ENCODE results near the gene MTG1.
"Not testable (repeated sequence)": the region's sequence is repeated elsewhere in the genome, so short reads cannot be mapped to it uniquely, and the experiment has no call there.

The MTG1 gene

GRCh38 chr10:133379152-133379800 is 14.7 kb upstream of the MTG1 start, which contains the start of gene PAOX:
PAOX (plus strand) TSS chr10:133379262; CDS start chr10:133379317, 55 bp downstream.
- peak; percentile 69 for DNase-seq

GRCh38 chr10:133379801-133380666 is 13.9 kb upstream of the MTG1 start:
- DNase-seq, result no peak

GRCh38 chr10:133381036-133381435 is 12.9 kb upstream of the MTG1 start:
- no peak for DNase-seq

- DNase-seq, result no peak
These were observed 10.4 kb upstream of the MTG1 start for GRCh38 chr10:133383551-133383950.

- DNase-seq, result no peak
These were observed 9.9 kb upstream of the MTG1 start for GRCh38 chr10:133384071-133384470.

- no peak for DNase-seq
These were observed 8.7 kb upstream of the MTG1 start for GRCh38 chr10:133385214-133385613.

- DNase-seq, result not testable (repeated sequence)
These were observed 7.0 kb upstream of the MTG1 start for GRCh38 chr10:133386951-133387350.

GRCh38 chr10:133388236-133388972 is 5.6 kb upstream of the MTG1 start:
- no peak for DNase-seq

- peak; percentile 63 for DNase-seq
These were observed 4.8 kb upstream of the MTG1 start for GRCh38 chr10:133388973-133389818.

GRCh38 chr10:133390597-133391248 is 3.2 kb upstream of the MTG1 start:
- DNase-seq, result no peak

GRCh38 chr10:133391249-133391635 is 2.7 kb upstream of the MTG1 start:
- no peak for DNase-seq

- no peak for DNase-seq
These were observed 2.0 kb upstream of the MTG1 start for GRCh38 chr10:133391761-133392518.

GRCh38 chr10:133393401-133394063 is 425 bp upstream of the MTG1 start:
- peak; percentile 98 for DNase-seq

GRCh38 chr10:133394801-133395221 is 854 bp downstream of the MTG1 start:
- DNase-seq, result no peak

- DNase-seq, result no peak
These were observed 2.2 kb downstream of the MTG1 start for GRCh38 chr10:133396035-133396624.

- no peak for DNase-seq
These were observed 4.0 kb downstream of the MTG1 start for GRCh38 chr10:133397938-133398337.

GRCh38 chr10:133399123-133399601 is 5.2 kb downstream of the MTG1 start:
- DNase-seq, result no peak

- no peak for DNase-seq
These were observed 6.9 kb downstream of the MTG1 start for GRCh38 chr10:133400624-133401424.

GRCh38 chr10:133401500-133401899 is 7.5 kb downstream of the MTG1 start:
- DNase-seq, result no peak

All from CD4-positive, alpha-beta T cell treated with Interleukin-17A for 4 hours (primary cell).